ENCODE data around the gene EDN1. TPM values are rescaled to one million over a fixed set of nuclear protein-coding genes. Genes with fewer than 3 reads are reported as not detected.

EDN1 gene
- polyA plus RNA-seq, 2 donors, result 1.5 to 2.2 TPM

DNA sequence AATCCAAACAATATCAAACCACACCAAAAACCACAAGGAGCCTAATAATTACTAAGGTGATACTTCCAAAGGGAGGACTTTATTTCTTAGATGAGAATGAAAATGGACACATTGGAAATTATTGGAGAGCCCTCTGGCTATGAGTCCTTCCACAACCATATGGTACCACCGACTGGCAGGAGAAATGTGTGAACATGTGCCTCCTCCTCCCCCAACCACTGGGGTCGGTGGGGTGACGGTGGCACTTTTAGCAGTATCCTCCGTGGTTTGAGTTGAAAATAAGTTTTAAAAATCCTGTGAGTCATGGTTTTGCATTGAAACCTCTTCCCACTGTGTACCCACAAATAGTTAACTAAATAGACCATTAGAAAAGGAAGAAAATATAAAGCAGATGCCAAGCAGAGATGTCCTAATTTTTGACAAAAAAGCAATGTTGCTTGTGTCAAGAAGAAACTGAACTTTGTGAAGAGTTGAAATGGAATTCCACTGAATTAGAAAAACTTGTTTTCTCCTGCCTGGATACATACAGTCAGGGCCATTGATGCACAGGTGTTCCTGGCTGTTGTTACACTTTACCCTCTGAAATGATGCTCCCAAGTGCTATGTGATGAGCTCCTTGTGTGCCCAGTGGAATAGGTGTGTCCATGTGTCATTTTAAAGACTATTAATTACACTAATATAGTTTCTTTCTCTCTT lies 3.2 kb downstream of the EDN1 start:
- no peaks in the 10 kb centered on the region for H3K36me3 ChIP-seq (ENCODE audit: control insufficient read depth in 2 of 2, insufficient read depth in 2 of 2, low read length in 1 of 2)
- H3K27me3 ChIP-seq (ENCODE audit: control insufficient read depth in 1 of 2, insufficient read depth in 2 of 2, low read length in 2 of 2), result no peaks in the 10 kb centered on the region
- H3K9me3 ChIP-seq (ENCODE audit: control insufficient read depth in 2 of 2, insufficient read depth in 1 of 2, low read depth in 1 of 2, low read length in 1 of 2), result no peaks in the 10 kb centered on the region
- 60 to 80% methylated on average over 4 of the region's 4 CpGs for WGBS, 2 donors
- no peak overlapping the region for H3K27ac ChIP-seq (ENCODE audit: low read depth in 2 of 2, low read length in 1 of 2)
- H3K4me1 ChIP-seq (ENCODE audit: control insufficient read depth in 2 of 2, insufficient read depth in 2 of 2, low read length in 1 of 2), result peaks cover 0 to 2% of the 10 kb centered on the region in 2 donors
- H3K4me3 ChIP-seq (ENCODE audit: low read depth in 1 of 2, low read length in 2 of 2), result no peak overlapping the region

DNA sequence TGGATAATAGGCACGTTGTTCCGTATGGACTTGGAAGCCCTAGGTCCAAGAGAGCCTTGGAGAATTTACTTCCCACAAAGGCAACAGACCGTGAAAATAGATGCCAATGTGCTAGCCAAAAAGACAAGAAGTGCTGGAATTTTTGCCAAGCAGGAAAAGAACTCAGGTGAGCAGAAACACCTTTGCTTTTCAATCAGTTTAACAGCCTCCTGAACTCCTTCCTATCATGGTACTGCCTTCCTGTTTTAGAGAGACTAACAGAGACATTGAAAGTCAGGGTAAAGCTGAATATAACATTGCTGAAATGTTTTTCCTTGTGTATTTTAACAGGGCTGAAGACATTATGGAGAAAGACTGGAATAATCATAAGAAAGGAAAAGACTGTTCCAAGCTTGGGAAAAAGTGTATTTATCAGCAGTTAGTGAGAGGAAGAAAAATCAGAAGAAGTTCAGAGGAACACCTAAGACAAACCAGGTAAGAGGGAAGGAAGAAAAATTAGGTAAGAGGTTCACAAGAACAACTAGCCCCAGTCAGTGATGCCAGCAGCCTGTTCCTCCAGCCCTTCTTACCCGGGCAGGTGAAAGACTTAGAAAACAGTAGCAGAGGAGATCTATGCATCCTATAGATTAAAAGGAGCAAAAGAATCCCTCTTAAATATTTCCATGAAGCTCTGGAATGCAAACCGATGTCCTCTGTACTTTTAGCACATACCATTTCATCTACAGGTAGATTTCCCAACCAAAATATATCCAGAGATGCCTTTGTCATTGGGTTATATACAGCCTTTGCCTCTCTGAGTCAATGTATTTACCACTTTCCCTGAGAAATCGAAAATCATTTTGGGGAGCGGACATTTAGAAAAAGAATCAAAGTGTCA lies 4.0 kb downstream of the EDN1 start:
- H3K27me3 ChIP-seq (ENCODE audit: control insufficient read depth in 1 of 2, insufficient read depth in 2 of 2, low read length in 2 of 2), result no peaks in the 10 kb centered on the region
- no peak overlapping the region for H3K4me3 ChIP-seq (ENCODE audit: low read depth in 1 of 2, low read length in 2 of 2)
- no peaks in the 10 kb centered on the region for H3K9me3 ChIP-seq (ENCODE audit: control insufficient read depth in 2 of 2, insufficient read depth in 1 of 2, low read depth in 1 of 2, low read length in 1 of 2)
- WGBS, 2 donors, result 66 to 70% methylated on average over 7 of the region's 7 CpGs
- no peaks in the 10 kb centered on the region for H3K36me3 ChIP-seq (ENCODE audit: control insufficient read depth in 2 of 2, insufficient read depth in 2 of 2, low read length in 1 of 2)
- H3K27ac ChIP-seq (ENCODE audit: low read depth in 2 of 2, low read length in 1 of 2), result no peak overlapping the region
- H3K4me1 ChIP-seq (ENCODE audit: control insufficient read depth in 2 of 2, insufficient read depth in 2 of 2, low read length in 1 of 2), result peaks cover 0 to 2% of the 10 kb centered on the region in 2 donors

DNA sequence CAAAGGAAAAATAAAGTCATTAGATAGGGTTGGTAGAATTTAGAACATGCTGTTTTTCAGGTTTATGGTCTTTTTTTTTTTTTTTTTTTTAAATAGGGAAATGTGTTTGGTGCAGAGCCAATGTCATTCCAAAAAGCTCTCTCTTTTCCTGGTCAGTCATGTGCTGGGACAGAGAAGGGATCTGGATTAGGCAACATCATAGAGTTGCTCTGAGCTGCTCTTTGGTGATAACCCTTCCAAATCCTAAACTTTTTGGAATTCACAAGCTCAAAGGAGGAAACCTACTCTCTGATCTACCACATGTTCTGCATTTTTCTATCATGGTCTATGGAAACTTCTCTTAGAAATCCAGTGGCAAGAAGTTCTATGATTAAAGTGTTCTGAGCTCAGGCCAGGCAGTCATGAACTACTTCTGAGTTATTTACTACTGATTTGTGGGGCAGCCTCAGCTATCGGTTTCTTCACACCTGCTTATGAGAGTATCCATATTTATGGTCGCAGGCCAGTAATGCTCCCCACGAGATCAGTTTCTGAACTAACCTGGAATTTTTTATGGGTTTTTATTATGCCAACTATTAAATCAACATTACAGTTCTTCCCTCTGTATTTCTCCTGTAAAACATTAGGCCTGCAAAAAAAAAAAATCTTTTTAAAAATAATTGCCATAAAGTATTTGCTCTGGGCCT lies 4.8 kb downstream of the EDN1 start:
- Histone ChIP-seq H3K4me1 (ENCODE audit: control insufficient read depth in 2 of 2, insufficient read depth in 2 of 2, low read length in 1 of 2) (peaks cover 0 to 2% of the 10 kb centered on the region in 2 donors), H3K36me3 (ENCODE audit: control insufficient read depth in 2 of 2, insufficient read depth in 2 of 2, low read length in 1 of 2) (no peaks in the 10 kb centered on the region), H3K4me3 (ENCODE audit: low read depth in 1 of 2, low read length in 2 of 2) (no peak overlapping the region), H3K27ac (ENCODE audit: low read depth in 2 of 2, low read length in 1 of 2) (no peak overlapping the region), H3K9me3 (ENCODE audit: control insufficient read depth in 2 of 2, insufficient read depth in 1 of 2, low read depth in 1 of 2, low read length in 1 of 2) (no peaks in the 10 kb centered on the region), H3K27me3 (ENCODE audit: control insufficient read depth in 1 of 2, insufficient read depth in 2 of 2, low read length in 2 of 2) (no peaks in the 10 kb centered on the region)
- WGBS, 2 donors, result 82 to 90% methylated on average over 3 of the region's 3 CpGs

DNA sequence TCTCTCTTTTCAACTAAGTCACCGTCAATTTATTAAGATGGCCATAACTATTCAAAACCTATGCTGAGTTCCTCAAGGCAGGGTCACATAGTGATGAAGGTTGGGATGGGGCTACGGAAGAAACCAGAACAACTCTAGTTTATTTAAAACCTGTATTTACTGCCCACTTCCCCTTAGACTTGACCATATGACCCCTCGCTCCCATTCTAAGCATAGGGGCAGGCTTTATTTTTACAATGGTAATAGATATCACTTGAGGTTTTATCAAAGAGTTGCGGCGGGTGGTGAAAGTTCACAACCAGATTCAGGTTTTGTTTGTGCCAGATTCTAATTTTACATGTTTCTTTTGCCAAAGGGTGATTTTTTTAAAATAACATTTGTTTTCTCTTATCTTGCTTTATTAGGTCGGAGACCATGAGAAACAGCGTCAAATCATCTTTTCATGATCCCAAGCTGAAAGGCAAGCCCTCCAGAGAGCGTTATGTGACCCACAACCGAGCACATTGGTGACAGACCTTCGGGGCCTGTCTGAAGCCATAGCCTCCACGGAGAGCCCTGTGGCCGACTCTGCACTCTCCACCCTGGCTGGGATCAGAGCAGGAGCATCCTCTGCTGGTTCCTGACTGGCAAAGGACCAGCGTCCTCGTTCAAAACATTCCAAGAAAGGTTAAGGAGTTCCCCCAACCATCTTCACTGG lies 5.5 kb downstream of the EDN1 start:
- Histone ChIP-seq H3K27me3 (ENCODE audit: control insufficient read depth in 1 of 2, insufficient read depth in 2 of 2, low read length in 2 of 2) (no peaks in the 10 kb centered on the region), H3K9me3 (ENCODE audit: control insufficient read depth in 2 of 2, insufficient read depth in 1 of 2, low read depth in 1 of 2, low read length in 1 of 2) (no peaks in the 10 kb centered on the region), H3K4me1 (ENCODE audit: control insufficient read depth in 2 of 2, insufficient read depth in 2 of 2, low read length in 1 of 2) (peaks cover 0 to 2% of the 10 kb centered on the region in 2 donors), H3K36me3 (ENCODE audit: control insufficient read depth in 2 of 2, insufficient read depth in 2 of 2, low read length in 1 of 2) (no peaks in the 10 kb centered on the region), H3K4me3 (ENCODE audit: low read depth in 1 of 2, low read length in 2 of 2) (no peak overlapping the region), H3K27ac (ENCODE audit: low read depth in 2 of 2, low read length in 1 of 2) (peak overlapping the region; percentile 14 to 24)
- 69 to 72% methylated on average over 14 of the region's 14 CpGs for WGBS, 2 donors

DNA sequence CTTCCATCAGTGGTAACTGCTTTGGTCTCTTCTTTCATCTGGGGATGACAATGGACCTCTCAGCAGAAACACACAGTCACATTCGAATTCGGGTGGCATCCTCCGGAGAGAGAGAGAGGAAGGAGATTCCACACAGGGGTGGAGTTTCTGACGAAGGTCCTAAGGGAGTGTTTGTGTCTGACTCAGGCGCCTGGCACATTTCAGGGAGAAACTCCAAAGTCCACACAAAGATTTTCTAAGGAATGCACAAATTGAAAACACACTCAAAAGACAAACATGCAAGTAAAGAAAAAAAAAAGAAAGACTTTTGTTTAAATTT lies 6.1 kb downstream of the EDN1 start:
- peaks cover 0 to 2% of the 10 kb centered on the region in 2 donors for H3K4me1 ChIP-seq (ENCODE audit: control insufficient read depth in 2 of 2, insufficient read depth in 2 of 2, low read length in 1 of 2)

DNA sequence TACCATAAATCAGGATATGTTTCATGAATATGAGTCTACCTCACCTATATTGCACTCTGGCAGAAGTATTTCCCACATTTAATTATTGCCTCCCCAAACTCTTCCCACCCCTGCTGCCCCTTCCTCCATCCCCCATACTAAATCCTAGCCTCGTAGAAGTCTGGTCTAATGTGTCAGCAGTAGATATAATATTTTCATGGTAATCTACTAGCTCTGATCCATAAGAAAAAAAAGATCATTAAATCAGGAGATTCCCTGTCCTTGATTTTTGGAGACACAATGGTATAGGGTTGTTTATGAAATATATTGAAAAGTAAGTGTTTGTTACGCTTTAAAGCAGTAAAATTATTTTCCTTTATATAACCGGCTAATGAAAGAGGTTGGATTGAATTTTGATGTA lies 6.4 kb downstream of the EDN1 start:
- H3K27ac ChIP-seq (ENCODE audit: low read depth in 2 of 2, low read length in 1 of 2), result no peak overlapping the region
- H3K27me3 ChIP-seq (ENCODE audit: control insufficient read depth in 1 of 2, insufficient read depth in 2 of 2, low read length in 2 of 2), result no peaks in the 10 kb centered on the region
- WGBS, 2 donors, result 77 to 81% methylated on average over 3 of the region's 3 CpGs
- H3K4me3 ChIP-seq (ENCODE audit: low read depth in 1 of 2, low read length in 2 of 2), result no peak overlapping the region
- peaks cover 0 to 2% of the 10 kb centered on the region in 2 donors for H3K4me1 ChIP-seq (ENCODE audit: control insufficient read depth in 2 of 2, insufficient read depth in 2 of 2, low read length in 1 of 2)
- H3K9me3 ChIP-seq (ENCODE audit: control insufficient read depth in 2 of 2, insufficient read depth in 1 of 2, low read depth in 1 of 2, low read length in 1 of 2), result no peaks in the 10 kb centered on the region
- no peaks in the 10 kb centered on the region for H3K36me3 ChIP-seq (ENCODE audit: control insufficient read depth in 2 of 2, insufficient read depth in 2 of 2, low read length in 1 of 2)

More for the DNA sequence above, 6.1 kb downstream of the EDN1 start:
- no peak overlapping the region for H3K4me3 ChIP-seq (ENCODE audit: low read depth in 1 of 2, low read length in 2 of 2)
- H3K27me3 ChIP-seq (ENCODE audit: control insufficient read depth in 1 of 2, insufficient read depth in 2 of 2, low read length in 2 of 2), result no peaks in the 10 kb centered on the region
- H3K27ac ChIP-seq (ENCODE audit: low read depth in 2 of 2, low read length in 1 of 2), result peak overlapping the region; percentile 14 to 24
- 25 to 33% methylated on average over 5 of the region's 5 CpGs for WGBS, 2 donors
- no peaks in the 10 kb centered on the region for H3K9me3 ChIP-seq (ENCODE audit: control insufficient read depth in 2 of 2, insufficient read depth in 1 of 2, low read depth in 1 of 2, low read length in 1 of 2)
- H3K36me3 ChIP-seq (ENCODE audit: control insufficient read depth in 2 of 2, insufficient read depth in 2 of 2, low read length in 1 of 2), result no peaks in the 10 kb centered on the region

DNA sequence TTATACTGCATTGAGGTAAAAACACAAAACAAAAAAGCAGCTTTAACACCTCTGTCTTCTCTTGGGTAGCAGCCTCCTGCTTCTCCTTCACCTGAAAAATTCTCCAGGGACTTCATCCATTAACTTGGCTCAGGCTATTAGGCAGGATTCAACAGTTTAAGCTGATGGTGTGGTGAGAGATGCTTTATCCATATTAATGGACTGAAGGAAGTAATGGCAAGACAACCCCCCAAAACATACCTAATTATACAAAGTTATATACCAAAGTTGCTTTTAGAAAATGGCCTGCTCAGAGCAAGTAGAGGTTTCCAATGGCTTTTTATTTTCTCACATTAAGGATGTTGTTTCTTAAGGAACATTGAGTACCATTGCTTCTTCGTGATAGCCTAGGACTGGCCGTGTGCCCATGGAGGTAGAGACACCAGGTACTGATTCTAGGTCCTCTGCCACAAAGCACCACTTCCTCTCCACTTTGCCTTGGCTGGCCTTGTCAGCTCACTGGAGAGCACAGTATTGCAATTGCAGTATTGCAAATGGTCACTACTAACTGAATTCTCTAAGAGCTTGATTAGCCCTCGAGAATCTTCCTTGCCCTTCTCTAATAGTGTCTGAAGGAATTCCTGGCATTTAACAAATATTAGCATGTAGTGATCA lies 7.3 kb downstream of the EDN1 start:
- Histone ChIP-seq H3K27ac (ENCODE audit: low read depth in 2 of 2, low read length in 1 of 2) (no peak overlapping the region), H3K27me3 (ENCODE audit: control insufficient read depth in 1 of 2, insufficient read depth in 2 of 2, low read length in 2 of 2) (no peaks in the 10 kb centered on the region), H3K9me3 (ENCODE audit: control insufficient read depth in 2 of 2, insufficient read depth in 1 of 2, low read depth in 1 of 2, low read length in 1 of 2) (no peaks in the 10 kb centered on the region), H3K4me1 (ENCODE audit: control insufficient read depth in 2 of 2, insufficient read depth in 2 of 2, low read length in 1 of 2) (peaks cover 0 to 2% of the 10 kb centered on the region in 2 donors), H3K4me3 (ENCODE audit: low read depth in 1 of 2, low read length in 2 of 2) (no peak overlapping the region), H3K36me3 (ENCODE audit: control insufficient read depth in 2 of 2, insufficient read depth in 2 of 2, low read length in 1 of 2) (no peaks in the 10 kb centered on the region)
- 77 to 84% methylated on average over 3 of the region's 3 CpGs for WGBS, 2 donors

DNA sequence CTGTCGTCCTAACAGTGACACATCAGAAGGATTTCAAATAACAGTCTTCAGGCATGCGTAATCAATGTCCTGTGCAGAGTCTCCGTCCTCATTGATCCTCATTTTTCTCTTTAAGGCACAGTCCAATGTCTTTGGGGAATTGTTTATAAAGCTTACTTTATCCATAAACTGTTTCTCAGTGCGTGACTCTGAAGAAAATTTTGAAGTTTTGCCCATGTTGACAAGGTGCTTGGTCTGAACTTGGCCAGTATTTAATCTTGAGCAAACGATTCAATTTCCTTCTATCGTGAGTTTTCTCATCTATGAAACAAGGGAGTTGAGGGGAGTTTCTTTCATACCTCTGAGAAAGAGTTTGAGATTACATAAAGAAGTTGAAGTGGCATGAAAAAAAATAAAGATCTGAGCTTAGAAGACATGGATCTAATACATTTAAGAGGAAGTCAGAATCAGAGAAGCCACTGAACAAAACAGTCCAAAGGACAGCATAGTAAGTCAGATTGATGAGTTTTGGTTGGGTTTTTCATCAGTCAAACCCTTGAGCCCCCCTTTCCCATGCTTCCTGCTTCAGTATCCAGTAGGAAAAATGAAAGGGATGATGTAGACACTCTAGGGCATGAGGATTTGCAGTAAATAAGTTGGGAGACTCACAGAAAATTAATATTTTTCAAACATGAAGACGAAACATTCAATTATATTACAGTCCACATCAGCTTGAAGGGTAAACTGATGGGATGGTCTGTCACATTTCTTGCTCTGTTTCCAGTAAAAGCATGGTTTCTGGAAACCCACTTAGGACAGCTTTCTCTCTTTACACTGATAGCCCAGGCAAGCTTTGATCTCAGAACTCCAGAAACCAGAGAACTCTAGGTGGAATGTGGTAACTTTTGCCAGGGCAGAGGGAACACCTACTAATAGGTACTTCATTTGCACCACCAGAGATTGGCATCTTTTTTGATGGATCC lies 8.1 kb downstream of the EDN1 start:
- no peaks in the 10 kb centered on the region for H3K27me3 ChIP-seq (ENCODE audit: control insufficient read depth in 1 of 2, insufficient read depth in 2 of 2, low read length in 2 of 2)
- no peaks in the 10 kb centered on the region for H3K9me3 ChIP-seq (ENCODE audit: control insufficient read depth in 2 of 2, insufficient read depth in 1 of 2, low read depth in 1 of 2, low read length in 1 of 2)
- H3K4me3 ChIP-seq (ENCODE audit: low read depth in 1 of 2, low read length in 2 of 2), result no peak overlapping the region
- no peak overlapping the region for H3K27ac ChIP-seq (ENCODE audit: low read depth in 2 of 2, low read length in 1 of 2)
- H3K36me3 ChIP-seq (ENCODE audit: control insufficient read depth in 2 of 2, insufficient read depth in 2 of 2, low read length in 1 of 2), result no peaks in the 10 kb centered on the region
- WGBS, 2 donors, result 76 to 80% methylated on average over 7 of the region's 7 CpGs
- H3K4me1 ChIP-seq (ENCODE audit: control insufficient read depth in 2 of 2, insufficient read depth in 2 of 2, low read length in 1 of 2), result peaks cover 0 to 2% of the 10 kb centered on the region in 2 donors

All from esophagus (tissue), 2 donors.